H9 (cell line): ENCODE measurements around the gene OR8G5. TPM values are rescaled to one million over a fixed set of nuclear protein-coding genes. Genes with fewer than 3 reads are reported as not detected.

Experiments
- DNase-seq: peaks from one replicate; pipeline ENCODE4 v3.0.0-alpha.2; 2017
- H2AFZ ChIP-seq: one replicate; pipeline ENCODE4 v1.6.1; 2013; ENCODE audit warnings: mild to moderate bottlenecking, low read length, control low read depth, moderate library complexity
- H2AK5ac ChIP-seq: 2 replicates; pipeline ENCODE4 v1.6.1; 2013; ENCODE audit warnings: low read length, control low read depth, mixed read lengths; ENCODE audit not compliant: insufficient read length
- H2BK120ac ChIP-seq: one replicate; pipeline ENCODE4 v1.6.1; 2013; ENCODE audit warnings: low read depth, mild to moderate bottlenecking, low read length, control low read depth, inconsistent platforms; ENCODE audit not compliant: poor library complexity, severe bottlenecking
- H2BK12ac ChIP-seq: 2 replicates; pipeline ENCODE4 v1.6.1; 2013; ENCODE audit warnings: low read length, control low read depth, mixed read lengths, low read depth; ENCODE audit not compliant: insufficient read length
- H2BK15ac ChIP-seq: 2 replicates; pipeline ENCODE4 v1.6.1; 2013; ENCODE audit warnings: low read depth, low read length, control low read depth
- H2BK20ac ChIP-seq: one replicate; pipeline ENCODE4 v1.6.1; 2013; ENCODE audit warnings: low read depth, mild to moderate bottlenecking, low read length, control low read depth, inconsistent platforms; ENCODE audit not compliant: poor library complexity, severe bottlenecking
- H2BK5ac ChIP-seq: 2 replicates; pipeline ENCODE4 v1.6.1; 2013; ENCODE audit warnings: low read length, control low read depth, mixed read lengths; ENCODE audit not compliant: insufficient read length
- H3K14ac ChIP-seq: 2 replicates; pipeline ENCODE4 v1.6.1; 2013; ENCODE audit warnings: low read length, control low read depth; ENCODE audit not compliant: insufficient read depth
- H3K18ac ChIP-seq: 2 replicates; pipeline ENCODE4 v1.6.1; 2013; ENCODE audit warnings: low read depth, mild to moderate bottlenecking, mixed read lengths, low read length, control low read depth; ENCODE audit not compliant: insufficient read length
- H3K23ac ChIP-seq: 2 replicates; pipeline ENCODE4 v1.6.1; 2013; ENCODE audit warnings: low read length, control low read depth, mixed read lengths, low read depth; ENCODE audit not compliant: insufficient read length
- H3K23me2 ChIP-seq: 2 replicates; pipeline ENCODE4 v1.6.1; 2013; ENCODE audit warnings: low read depth, mild to moderate bottlenecking, mixed read lengths, low read length, control low read depth; ENCODE audit not compliant: insufficient read length, poor library complexity, severe bottlenecking
- H3K27ac ChIP-seq: 2 replicates; pipeline ENCODE4 v1.5.1; 2013; ENCODE audit warnings: low read length, control low read depth, mixed read lengths, low read depth; ENCODE audit not compliant: insufficient read length
- H3K27me3 ChIP-seq: 2 replicates; pipeline ENCODE4 v1.6.1; 2013; ENCODE audit warnings: low read length, control low read depth, inconsistent platforms; ENCODE audit not compliant: insufficient read depth
- H3K4ac ChIP-seq: 2 replicates; pipeline ENCODE4 v1.6.1; 2013; ENCODE audit warnings: low read depth, mild to moderate bottlenecking, control low read depth, inconsistent platforms, low read length, moderate library complexity
- H3K4me1 ChIP-seq: 2 replicates; pipeline ENCODE4 v1.6.1; 2013; ENCODE audit warnings: low read length, control low read depth, inconsistent platforms; ENCODE audit not compliant: insufficient read depth
- H3K4me2 ChIP-seq: 2 replicates; pipeline ENCODE4 v1.6.1; 2013; ENCODE audit warnings: low read length, control low read depth, mixed read lengths; ENCODE audit not compliant: insufficient read length, insufficient read depth
- H3K56ac ChIP-seq: 2 replicates; pipeline ENCODE4 v1.6.1; 2013; ENCODE audit warnings: low read depth, mild to moderate bottlenecking, mixed read lengths, low read length, control low read depth; ENCODE audit not compliant: insufficient read length
- H3K79me1 ChIP-seq: 2 replicates; pipeline ENCODE4 v1.6.1; 2013; ENCODE audit warnings: low read depth, mild to moderate bottlenecking, moderate library complexity, low read length, control low read depth, inconsistent platforms; ENCODE audit not compliant: insufficient read depth, poor library complexity, severe bottlenecking
- H3K79me2 ChIP-seq: 2 replicates; pipeline ENCODE4 v1.6.1; 2013; ENCODE audit warnings: low read length, control low read depth, inconsistent platforms; ENCODE audit not compliant: insufficient read depth
- H3K9ac ChIP-seq: 2 replicates; pipeline ENCODE4 v1.6.1; 2013; ENCODE audit warnings: low read length, control low read depth, mixed read lengths; ENCODE audit not compliant: insufficient read length; ENCODE audit errors: extremely low read depth
- H3K9me3 ChIP-seq: one replicate; pipeline ENCODE4 v1.6.1; 2013; ENCODE audit warnings: low read depth, low read length, inconsistent platforms; ENCODE audit not compliant: control insufficient read depth
- H3T11ph ChIP-seq: one replicate; pipeline ENCODE4 v1.6.1; 2013; ENCODE audit warnings: mild to moderate bottlenecking, low read length, control low read depth, inconsistent platforms
- H4K20me1 ChIP-seq: one replicate; pipeline ENCODE4 v1.6.1; 2013; ENCODE audit not compliant: control insufficient read depth, insufficient read length, insufficient read depth
- H4K5ac ChIP-seq: 2 replicates; pipeline ENCODE4 v1.6.1; 2013; ENCODE audit warnings: low read depth, mild to moderate bottlenecking, mixed read lengths, low read length, control low read depth; ENCODE audit not compliant: insufficient read length
- H4K8ac ChIP-seq: replicated peaks from 2 replicates; pipeline ENCODE4 v1.6.1; 2013; ENCODE audit warnings: low read length, control low read depth, mixed read lengths, low read depth; ENCODE audit not compliant: insufficient read length
- H4K91ac ChIP-seq: 2 replicates; pipeline ENCODE4 v1.6.1; 2013; ENCODE audit warnings: low read depth, mild to moderate bottlenecking, moderate library complexity, mixed read lengths, low read length, control low read depth; ENCODE audit not compliant: insufficient read length
- H3K27ac Mint-ChIP-seq, 3 experiments: 2 replicates in 2 of 3; 3 replicates in 1 of 3; pipeline ENCODE4 v1.8.0; 2020 to 2021; ENCODE audit warnings: mixed read lengths in 3 of 3, mild to moderate bottlenecking in 1 of 3, moderate library complexity in 1 of 3
- H3K27me3 Mint-ChIP-seq: 2 replicates; pipeline ENCODE4 v1.8.0; 2021; ENCODE audit warnings: low read depth, mild to moderate bottlenecking, moderate library complexity, mixed read lengths
- H3K36me3 Mint-ChIP-seq, 3 experiments: 2 replicates in 2 of 3; 3 replicates in 1 of 3; pipeline ENCODE4 v1.8.0; 2020 to 2021; ENCODE audit warnings: low read depth in 3 of 3, mixed read lengths in 3 of 3; ENCODE audit not compliant: insufficient read depth in 1 of 3
- H3K4me1 Mint-ChIP-seq, 2 experiments: 2 replicates each; pipeline ENCODE4 v1.8.0; 2020; ENCODE audit warnings: mixed read lengths in 2 of 2
- H3K4me3 Mint-ChIP-seq, 2 experiments: 2 replicates in 1 of 2; 3 replicates in 1 of 2; pipeline ENCODE4 v1.8.0; 2020 to 2021; ENCODE audit warnings: mild to moderate bottlenecking in 2 of 2, mixed read lengths in 2 of 2, moderate library complexity in 1 of 2
- H3K9me3 Mint-ChIP-seq, 2 experiments: 2 replicates in 1 of 2; 3 replicates in 1 of 2; pipeline ENCODE4 v1.8.0; 2020; ENCODE audit warnings: mild to moderate bottlenecking in 2 of 2, mixed read lengths in 2 of 2, moderate library complexity in 1 of 2
- CTCF ChIP-seq: fragments of 200-600 bp; sonication (generic); conservative IDR thresholded peaks from 3 replicates; pipeline ENCODE4 v1.8.0; 2021; ENCODE audit warnings: antibody characterized with exemption, mild to moderate bottlenecking
- total RNA-seq: library from RNA; stranded (reverse); gene quantifications from 2 replicates; pipeline ENCODE4 v1.2.1, GENCODE V29; 2021

Gene OR8G5
- total RNA-seq, 1 experiment from 2014 or later: not detected

DNA sequence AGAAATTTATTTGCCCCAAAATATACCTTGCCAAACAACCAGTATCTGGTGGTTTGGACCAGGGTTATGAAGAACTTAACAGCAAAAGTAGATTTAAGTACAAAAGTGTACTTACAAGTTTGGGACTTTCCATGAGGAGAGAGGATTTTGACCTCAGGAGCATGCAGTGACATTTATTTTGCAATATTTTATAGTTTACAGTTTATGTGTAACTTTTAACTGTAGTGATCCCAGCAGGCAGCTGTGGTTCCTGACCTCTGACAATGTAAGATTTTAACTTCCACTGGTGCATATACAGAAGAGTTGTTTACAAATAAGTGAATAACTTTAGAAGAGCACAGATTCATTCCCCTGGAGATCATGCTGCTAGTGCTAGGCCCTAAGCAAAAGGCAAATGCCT lies 50.9 kb downstream of the OR8G5 start:
- Histone ChIP-seq H3K23ac (no peak overlapping the region), H4K20me1 (no peaks in the 10 kb centered on the region), H2BK12ac (no peak overlapping the region), H3K14ac (no peak overlapping the region), H3K9me3 (no peaks in the 10 kb centered on the region), H3K4me1 (no peaks in the 10 kb centered on the region), H3K4ac (no peak overlapping the region), H2BK15ac (no peak overlapping the region), H3K79me2 (no peaks in the 10 kb centered on the region), H2AFZ (no peak overlapping the region), H3K27ac (no peak overlapping the region), H4K91ac (no peak overlapping the region), H3K18ac (no peak overlapping the region), H2AK5ac (no peak overlapping the region), H2BK20ac (no peak overlapping the region), H3T11ph (no peak overlapping the region), H2BK120ac (no peak overlapping the region), H3K9ac (no peak overlapping the region), H3K23me2 (no peaks in the 10 kb centered on the region), H3K4me2 (no peak overlapping the region), H3K56ac (no peak overlapping the region), H3K27me3 (no peaks in the 10 kb centered on the region), H2BK5ac (no peak overlapping the region), H4K8ac (no peak overlapping the region), H3K79me1 (no peaks in the 10 kb centered on the region), H4K5ac (no peak overlapping the region)
- Mint-ChIP-seq H3K4me1 (peaks cover 9 to 12% of the 10 kb centered on the region in 2 experiments), H3K9me3 (no peaks in the 10 kb centered on the region), H3K27me3 (no peaks in the 10 kb centered on the region), H3K36me3 (no peaks in the 10 kb centered on the region), H3K27ac (no peak overlapping the region), H3K4me3 (no peak overlapping the region)
- no peak for TF ChIP-seq CTCF
- no peak for DNase-seq
